Stimulated activated naive CD8-positive, alpha-beta T cell treated with anti-CD3 and anti-CD28 coated beads, Interleukin-15, Interleukin-2, amounts not matched to agents 100 ng/mL and 50 ng/mL, for 24 hours (primary cell): ENCODE results near the gene UNC5C.

Experiments used
- H3K27ac Mint-ChIP-seq: one replicate; pipeline ENCODE4 v1.8.0; 2021; ENCODE audit warnings: mild to moderate bottlenecking, mixed read lengths
- H3K27me3 Mint-ChIP-seq: one replicate; pipeline ENCODE4 v1.8.0; 2021; ENCODE audit warnings: mixed read lengths
- H3K36me3 Mint-ChIP-seq: one replicate; pipeline ENCODE4 v1.8.0; 2021; ENCODE audit warnings: low read depth, mixed read lengths
- H3K4me1 Mint-ChIP-seq: one replicate; pipeline ENCODE4 v1.8.0; 2021; ENCODE audit warnings: low read depth, mixed read lengths
- H3K4me3 Mint-ChIP-seq: one replicate; pipeline ENCODE4 v1.8.0; 2021; ENCODE audit warnings: mild to moderate bottlenecking, mixed read lengths
- H3K9me3 Mint-ChIP-seq: one replicate; pipeline ENCODE4 v1.8.0; 2021; ENCODE audit warnings: mixed read lengths

The UNC5C gene

GRCh38 chr4:95516528-95517017 lies 32.2 kb downstream of the UNC5C start:
- Mint-ChIP-seq H3K27me3 (no peaks in the 10 kb centered on the region), H3K27ac (no peak overlapping the region)

GRCh38 chr4:95515589-95515988 lies 33.2 kb downstream of the UNC5C start:
- no peak overlapping the region for H3K27ac Mint-ChIP-seq
- H3K4me1 Mint-ChIP-seq: no peaks in the 10 kb centered on the region
- H3K36me3 Mint-ChIP-seq: no peaks in the 10 kb centered on the region
- no peaks in the 10 kb centered on the region for H3K9me3 Mint-ChIP-seq
- H3K27me3 Mint-ChIP-seq: no peaks in the 10 kb centered on the region
- no peak overlapping the region for H3K4me3 Mint-ChIP-seq

More at GRCh38 chr4:95516528-95517017, 32.2 kb downstream of the UNC5C start:
- no peaks in the 10 kb centered on the region for H3K4me1 Mint-ChIP-seq
- H3K4me3 Mint-ChIP-seq: no peak overlapping the region
- no peaks in the 10 kb centered on the region for H3K9me3 Mint-ChIP-seq
- H3K36me3 Mint-ChIP-seq: no peaks in the 10 kb centered on the region

DNA sequence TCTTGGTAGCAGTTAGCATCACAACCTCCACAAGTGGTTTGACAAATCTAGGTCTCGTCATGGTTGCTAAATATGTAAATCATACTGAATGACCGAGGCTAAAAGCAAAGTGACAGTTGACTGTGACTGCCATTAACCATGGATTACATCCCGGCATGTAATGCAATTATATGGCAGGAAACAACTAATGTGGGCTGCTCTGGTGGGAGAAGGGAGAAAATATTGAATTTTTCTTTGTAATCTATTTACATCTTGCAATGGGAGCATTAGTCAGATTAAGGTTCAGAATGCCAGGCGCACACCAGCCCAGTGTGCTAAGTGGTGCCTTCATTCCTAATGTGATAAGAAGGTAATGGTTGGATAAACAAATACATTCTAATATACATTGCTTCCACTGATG lies 35.8 kb downstream of the UNC5C start:
- Mint-ChIP-seq H3K36me3 (no peaks in the 10 kb centered on the region), H3K4me3 (no peak overlapping the region), H3K27ac (no peak overlapping the region), H3K27me3 (no peaks in the 10 kb centered on the region), H3K9me3 (no peaks in the 10 kb centered on the region), H3K4me1 (no peaks in the 10 kb centered on the region)

- peaks cover 5% of the 10 kb centered on the region for H3K9me3 Mint-ChIP-seq
- H3K4me1 Mint-ChIP-seq: peaks cover 4% of the 10 kb centered on the region
- H3K27ac Mint-ChIP-seq: no peak overlapping the region
- no peak overlapping the region for H3K4me3 Mint-ChIP-seq
- H3K36me3 Mint-ChIP-seq: no peaks in the 10 kb centered on the region
- H3K27me3 Mint-ChIP-seq: peaks cover 6% of the 10 kb centered on the region
Measured at GRCh38 chr4:95511477-95511876, 37.3 kb downstream of the UNC5C start.

DNA sequence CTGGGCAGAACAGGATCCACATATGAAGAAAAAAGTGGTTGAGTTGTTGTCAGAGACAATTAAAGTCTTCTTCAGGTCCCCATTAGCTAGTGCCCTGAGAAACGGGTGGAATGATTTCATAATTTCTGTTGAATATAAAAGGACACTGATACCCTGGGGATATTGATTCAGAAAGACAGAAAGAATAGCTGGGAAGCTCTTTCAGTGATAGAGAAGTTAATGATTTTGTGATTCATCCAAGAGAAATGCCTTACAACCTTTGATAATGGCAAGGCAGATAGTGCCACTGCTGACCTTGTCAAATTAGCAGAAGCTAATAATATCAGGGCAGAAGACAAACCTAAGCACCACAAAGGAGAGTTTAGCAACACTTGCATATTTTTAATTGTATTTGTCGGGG lies 37.9 kb downstream of the UNC5C start:
- no peaks in the 10 kb centered on the region for H3K36me3 Mint-ChIP-seq
- H3K27ac Mint-ChIP-seq: no peak overlapping the region
- peaks cover 4% of the 10 kb centered on the region for H3K4me1 Mint-ChIP-seq
- peaks cover 5% of the 10 kb centered on the region for H3K9me3 Mint-ChIP-seq
- peaks cover 6% of the 10 kb centered on the region for H3K27me3 Mint-ChIP-seq
- no peak overlapping the region for H3K4me3 Mint-ChIP-seq

DNA sequence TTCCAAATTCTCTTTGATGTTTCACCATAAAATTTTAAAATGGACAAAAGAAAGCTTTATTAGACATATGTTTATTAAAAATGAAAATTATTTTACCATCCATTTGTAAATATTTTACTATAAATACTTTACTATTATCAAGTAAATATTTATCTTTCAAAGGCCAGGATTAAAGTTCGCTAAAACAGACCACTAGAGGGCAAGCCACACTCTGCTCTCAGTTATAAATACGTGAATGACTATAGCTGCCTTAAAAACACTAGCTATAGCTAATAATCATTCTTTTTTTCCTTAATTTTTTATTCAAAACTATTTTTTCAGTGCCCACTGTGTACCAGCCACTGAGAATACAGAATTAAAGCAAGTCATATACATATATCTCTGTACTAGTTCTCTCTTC lies 38.6 kb downstream of the UNC5C start:
- Mint-ChIP-seq H3K4me1 (peaks cover 4% of the 10 kb centered on the region), H3K9me3 (peaks cover 5% of the 10 kb centered on the region), H3K27ac (no peak overlapping the region), H3K4me3 (no peak overlapping the region), H3K36me3 (no peaks in the 10 kb centered on the region), H3K27me3 (peaks cover 6% of the 10 kb centered on the region)

DNA sequence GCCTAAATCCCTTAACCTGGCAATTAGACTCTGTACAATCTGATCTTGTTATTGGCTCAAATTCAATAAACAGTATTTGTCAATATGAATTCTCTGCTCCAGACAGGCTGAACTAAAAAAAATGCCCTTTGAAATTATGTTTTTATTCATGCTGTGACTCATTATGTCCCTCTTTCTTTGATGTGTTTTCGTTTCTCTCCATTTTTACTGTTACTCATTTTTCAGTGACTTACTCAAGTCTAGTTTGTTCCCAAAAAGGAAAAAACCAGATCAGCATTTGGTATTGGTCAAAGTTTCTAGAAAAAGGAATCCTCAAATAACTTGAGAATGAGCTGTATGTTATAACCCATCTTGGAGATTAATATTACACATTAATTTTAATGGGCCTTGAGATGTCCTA lies 40.4 kb downstream of the UNC5C start:
- peaks cover 6% of the 10 kb centered on the region for H3K27me3 Mint-ChIP-seq
- peaks cover 5% of the 10 kb centered on the region for H3K9me3 Mint-ChIP-seq
- peaks cover 4% of the 10 kb centered on the region for H3K4me1 Mint-ChIP-seq
- H3K36me3 Mint-ChIP-seq: no peaks in the 10 kb centered on the region
- H3K4me3 Mint-ChIP-seq: no peak overlapping the region
- H3K27ac Mint-ChIP-seq: no peak overlapping the region

DNA sequence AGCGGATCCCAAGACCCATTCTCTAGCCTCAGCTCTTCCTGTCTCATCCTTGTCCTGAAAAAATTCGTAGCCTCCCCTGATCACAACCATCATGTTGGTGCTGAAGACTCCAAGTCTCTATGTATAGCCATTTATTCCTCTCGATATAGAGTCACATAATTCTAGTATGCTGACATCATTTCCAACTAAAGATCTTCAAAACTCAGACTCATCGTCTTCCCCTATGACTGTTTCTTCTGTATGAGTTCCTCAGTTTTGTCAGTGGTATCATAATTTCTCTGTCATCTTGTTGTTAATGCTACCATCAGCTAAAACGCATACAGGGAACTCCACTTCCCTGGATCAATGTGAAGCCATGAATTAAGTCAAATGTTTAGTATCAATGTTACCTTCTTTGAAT lies 41.2 kb downstream of the UNC5C start:
- peaks cover 4% of the 10 kb centered on the region for H3K4me1 Mint-ChIP-seq
- H3K36me3 Mint-ChIP-seq: no peaks in the 10 kb centered on the region
- no peak overlapping the region for H3K4me3 Mint-ChIP-seq
- peaks cover 6% of the 10 kb centered on the region for H3K27me3 Mint-ChIP-seq
- H3K27ac Mint-ChIP-seq: no peak overlapping the region
- peaks cover 5% of the 10 kb centered on the region for H3K9me3 Mint-ChIP-seq

GRCh38 chr4:95507147-95507546 lies 41.6 kb downstream of the UNC5C start:
- H3K27me3 Mint-ChIP-seq: peaks cover 6% of the 10 kb centered on the region
- H3K36me3 Mint-ChIP-seq: no peaks in the 10 kb centered on the region
- peaks cover 5% of the 10 kb centered on the region for H3K9me3 Mint-ChIP-seq
- H3K4me3 Mint-ChIP-seq: no peak overlapping the region
- no peak overlapping the region for H3K27ac Mint-ChIP-seq
- peaks cover 4% of the 10 kb centered on the region for H3K4me1 Mint-ChIP-seq

DNA sequence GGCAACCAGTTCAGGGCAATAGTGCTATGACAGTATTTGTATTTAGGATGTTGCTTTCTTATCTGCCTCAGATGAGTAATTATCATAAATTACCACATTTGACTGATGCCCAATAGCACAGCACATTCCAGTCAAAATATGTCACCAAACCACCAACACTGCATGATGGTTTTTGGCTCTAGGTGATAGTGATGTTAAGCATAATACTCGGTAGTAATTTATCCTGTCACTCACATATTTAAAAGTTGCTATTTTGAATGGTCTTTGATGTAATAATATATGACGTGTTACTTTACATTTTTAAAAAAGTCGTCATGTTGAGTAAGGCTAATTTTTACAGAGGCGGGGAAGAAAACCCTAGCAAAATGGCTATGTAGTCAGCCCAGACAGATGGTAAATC lies 42.5 kb downstream of the UNC5C start:
- H3K27me3 Mint-ChIP-seq: peaks cover 6% of the 10 kb centered on the region
- peaks cover 5% of the 10 kb centered on the region for H3K9me3 Mint-ChIP-seq
- H3K4me1 Mint-ChIP-seq: peaks cover 4% of the 10 kb centered on the region
- H3K36me3 Mint-ChIP-seq: no peaks in the 10 kb centered on the region
- H3K4me3 Mint-ChIP-seq: no peak overlapping the region
- H3K27ac Mint-ChIP-seq: no peak overlapping the region

DNA sequence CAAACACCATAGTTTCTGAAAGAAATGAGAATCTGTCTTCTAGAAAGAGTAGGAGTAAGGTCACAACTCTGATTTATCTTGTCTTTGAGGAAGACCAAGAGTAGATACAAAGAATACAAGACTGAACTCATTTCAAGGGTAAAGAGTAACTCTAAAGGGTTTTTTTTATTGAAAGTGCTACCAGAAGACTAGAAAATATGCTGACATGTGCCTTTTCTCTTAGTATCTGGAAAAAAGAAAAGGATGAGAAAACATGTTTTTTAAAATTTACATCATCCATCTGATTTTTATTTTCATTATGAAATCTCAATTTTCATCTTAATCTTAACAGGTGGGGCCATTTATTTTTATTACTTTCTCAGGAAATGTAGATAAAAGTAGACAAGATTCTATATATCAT lies 43.0 kb downstream of the UNC5C start:
- H3K27me3 Mint-ChIP-seq: peaks cover 6% of the 10 kb centered on the region

DNA sequence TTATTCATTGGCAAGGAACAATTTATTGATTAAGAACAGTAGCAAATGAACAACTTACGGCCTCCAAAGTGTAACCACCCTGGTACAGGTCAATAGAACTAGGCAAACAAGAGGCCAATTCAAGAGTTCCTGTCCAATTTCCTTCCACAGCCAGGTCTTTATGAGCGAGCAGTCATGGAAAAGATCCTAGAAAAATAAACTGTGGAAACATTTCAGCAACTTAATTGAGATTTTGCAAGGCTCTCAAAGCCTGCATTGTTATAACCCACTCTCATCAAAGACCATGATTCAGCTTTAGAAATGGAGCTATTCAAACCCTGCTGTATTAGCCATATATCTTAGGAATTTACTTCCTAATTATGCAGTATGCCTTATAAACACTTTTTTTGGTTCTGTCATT lies 43.6 kb downstream of the UNC5C start:
- peaks cover 5% of the 10 kb centered on the region for H3K9me3 Mint-ChIP-seq
- H3K4me1 Mint-ChIP-seq: peaks cover 4% of the 10 kb centered on the region
- H3K36me3 Mint-ChIP-seq: no peaks in the 10 kb centered on the region
- no peak overlapping the region for H3K27ac Mint-ChIP-seq
- no peak overlapping the region for H3K4me3 Mint-ChIP-seq
- peaks cover 6% of the 10 kb centered on the region for H3K27me3 Mint-ChIP-seq

More for the DNA sequence above, 43.0 kb downstream of the UNC5C start:
- Mint-ChIP-seq H3K4me1 (peaks cover 4% of the 10 kb centered on the region), H3K27ac (no peak overlapping the region), H3K36me3 (no peaks in the 10 kb centered on the region), H3K4me3 (no peak overlapping the region), H3K9me3 (peaks cover 5% of the 10 kb centered on the region)

DNA sequence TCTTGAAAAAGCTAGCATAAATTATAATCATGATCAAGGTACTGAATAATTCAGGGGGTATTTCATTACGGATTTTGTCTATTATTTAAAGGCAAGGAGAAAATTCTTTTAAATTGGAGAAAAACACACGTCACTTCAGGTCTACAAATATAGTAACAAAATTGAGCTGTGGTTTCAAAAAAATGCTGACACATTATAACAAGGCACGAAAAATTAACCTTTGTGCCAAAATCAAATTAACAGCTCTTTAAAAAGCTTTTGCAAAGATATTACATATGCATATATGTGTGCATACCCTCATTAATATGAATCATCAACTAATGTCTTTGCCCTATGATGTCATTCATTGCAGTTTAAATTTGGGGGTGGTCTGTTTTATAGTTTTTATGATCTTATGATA lies 44.3 kb downstream of the UNC5C start:
- H3K27ac Mint-ChIP-seq: no peak overlapping the region
- peaks cover 5% of the 10 kb centered on the region for H3K9me3 Mint-ChIP-seq
- H3K27me3 Mint-ChIP-seq: peaks cover 6% of the 10 kb centered on the region

DNA sequence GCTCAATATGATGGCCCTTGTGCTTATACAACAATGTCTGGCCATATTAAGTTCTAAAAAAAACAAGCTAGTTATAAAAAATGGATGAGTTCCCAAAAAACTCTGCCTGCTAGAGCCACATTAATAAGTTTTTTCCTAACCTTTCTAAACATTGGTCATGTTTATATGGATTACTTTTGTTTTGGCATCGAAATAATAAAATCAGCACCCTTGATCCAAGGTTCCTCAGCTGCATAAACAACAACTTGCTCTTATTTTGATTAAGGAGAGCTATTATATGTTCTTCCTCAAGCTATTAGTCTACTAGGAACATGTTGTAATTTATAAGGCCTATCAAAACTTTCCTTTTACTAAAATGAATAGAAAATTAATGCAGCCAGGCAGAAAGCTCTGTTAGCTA lies 48.4 kb downstream of the UNC5C start:
- Mint-ChIP-seq H3K27ac (no peak overlapping the region), H3K27me3 (no peaks in the 10 kb centered on the region), H3K36me3 (no peaks in the 10 kb centered on the region), H3K4me3 (no peak overlapping the region), H3K4me1 (no peaks in the 10 kb centered on the region), H3K9me3 (no peaks in the 10 kb centered on the region)

More for the DNA sequence above, 44.3 kb downstream of the UNC5C start:
- peaks cover 4% of the 10 kb centered on the region for H3K4me1 Mint-ChIP-seq
- no peaks in the 10 kb centered on the region for H3K36me3 Mint-ChIP-seq
- no peak overlapping the region for H3K4me3 Mint-ChIP-seq

DNA sequence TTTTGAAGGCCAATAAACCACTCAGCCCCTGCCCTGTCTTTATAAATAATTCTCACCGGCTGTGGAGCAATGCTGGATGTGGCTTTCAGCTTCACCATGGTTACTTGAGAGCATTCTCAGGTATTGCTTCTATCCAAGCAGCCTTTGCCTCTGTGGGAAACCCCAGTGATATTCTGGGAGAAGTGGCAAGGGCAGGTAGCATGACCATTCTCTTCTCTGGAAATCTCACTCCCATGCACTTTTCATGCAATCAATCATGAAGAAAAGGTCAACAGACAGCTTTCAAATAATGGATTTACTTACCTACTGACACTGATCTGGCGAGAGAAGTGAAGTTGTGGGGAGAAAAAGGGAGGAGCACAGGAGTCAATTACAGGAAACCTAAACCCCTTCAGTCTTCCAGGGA lies 49.5 kb downstream of the UNC5C start:
- no peaks in the 10 kb centered on the region for H3K4me1 Mint-ChIP-seq
- H3K4me3 Mint-ChIP-seq: no peak overlapping the region
- H3K27ac Mint-ChIP-seq: no peak overlapping the region
- no peaks in the 10 kb centered on the region for H3K9me3 Mint-ChIP-seq
- H3K27me3 Mint-ChIP-seq: no peaks in the 10 kb centered on the region
- no peaks in the 10 kb centered on the region for H3K36me3 Mint-ChIP-seq

- Mint-ChIP-seq H3K4me1 (no peaks in the 10 kb centered on the region), H3K4me3 (no peak overlapping the region), H3K27ac (no peak overlapping the region), H3K9me3 (no peaks in the 10 kb centered on the region), H3K27me3 (no peaks in the 10 kb centered on the region), H3K36me3 (no peaks in the 10 kb centered on the region)
Measured at GRCh38 chr4:95494186-95494585, 54.6 kb downstream of the UNC5C start.
